GM19324 (cell line): ENCODE measurements around the gene RABGAP1L.
"Not testable (repeated sequence)": the region's sequence is repeated elsewhere in the genome, so short reads cannot be mapped to it uniquely, and the experiment has no call there.

Experiments used
- ATAC-seq: cut with Tn5 transposase; IDR thresholded peaks from one replicate; pipeline ENCODE4 v1.9.1; 2021; ENCODE audit warnings: mild to moderate bottlenecking, moderate library complexity; ENCODE audit not compliant: unreplicated experiment, low FRiP score

RABGAP1L gene

DNA sequence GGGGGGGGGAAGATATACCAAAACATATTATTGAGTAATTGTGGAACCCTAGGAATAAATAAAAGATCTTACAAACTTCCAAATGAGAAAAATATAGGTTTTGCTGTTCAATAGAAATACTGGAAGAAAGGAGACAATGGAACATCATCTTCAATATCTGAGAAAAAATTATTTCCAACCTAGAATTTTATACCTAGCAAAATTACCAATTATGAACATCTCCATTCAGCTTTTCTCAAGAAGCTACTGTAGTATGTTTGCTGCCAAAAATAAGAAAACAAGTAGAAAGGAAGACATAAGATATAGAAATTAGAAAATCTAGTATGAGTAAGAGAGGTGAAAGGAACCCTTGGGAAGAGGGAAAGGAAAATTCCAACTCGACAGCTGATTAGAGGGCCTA is 372.4 kb downstream of the RABGAP1L start:
- ATAC-seq = no peak

DNA sequence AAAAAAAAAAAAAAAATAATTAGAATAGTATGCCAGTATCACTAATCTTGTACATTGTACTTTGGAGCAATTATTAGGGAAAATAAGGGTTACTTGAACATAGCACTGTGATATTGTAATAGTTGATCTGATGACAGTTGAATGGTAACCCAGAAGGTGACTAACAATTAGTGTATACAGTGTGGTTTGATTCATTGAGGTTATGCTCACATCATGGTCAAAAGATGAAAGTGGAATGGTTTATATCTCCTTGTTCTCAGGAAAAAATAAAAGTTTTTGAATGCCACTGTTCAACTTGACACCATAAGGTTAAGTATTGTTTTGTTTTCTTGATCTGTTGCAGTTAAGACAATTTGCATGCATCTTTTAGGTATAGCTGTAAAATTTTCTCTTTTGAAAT is 375.5 kb downstream of the RABGAP1L start:
- ATAC-seq = no peak

DNA sequence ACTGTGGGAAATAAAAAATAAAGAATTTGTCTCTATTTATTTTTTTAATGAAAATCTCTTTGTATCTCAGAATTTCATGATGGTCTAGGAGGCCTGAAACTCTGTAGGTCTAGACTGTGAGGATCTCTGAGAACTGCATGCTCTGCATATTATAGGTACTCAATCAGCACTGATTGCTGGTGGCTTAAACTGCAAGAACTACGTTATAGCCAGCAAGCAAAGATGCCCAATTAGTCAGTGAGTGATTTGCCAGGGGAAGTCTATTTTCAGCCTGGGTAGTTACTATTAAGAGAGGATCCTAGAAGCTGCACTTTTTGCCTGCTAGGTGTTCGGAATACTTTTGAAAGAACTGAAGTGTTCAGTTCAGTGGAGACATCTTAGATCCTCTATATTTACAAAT is 375.9 kb downstream of the RABGAP1L start:
- ATAC-seq = no peak

DNA sequence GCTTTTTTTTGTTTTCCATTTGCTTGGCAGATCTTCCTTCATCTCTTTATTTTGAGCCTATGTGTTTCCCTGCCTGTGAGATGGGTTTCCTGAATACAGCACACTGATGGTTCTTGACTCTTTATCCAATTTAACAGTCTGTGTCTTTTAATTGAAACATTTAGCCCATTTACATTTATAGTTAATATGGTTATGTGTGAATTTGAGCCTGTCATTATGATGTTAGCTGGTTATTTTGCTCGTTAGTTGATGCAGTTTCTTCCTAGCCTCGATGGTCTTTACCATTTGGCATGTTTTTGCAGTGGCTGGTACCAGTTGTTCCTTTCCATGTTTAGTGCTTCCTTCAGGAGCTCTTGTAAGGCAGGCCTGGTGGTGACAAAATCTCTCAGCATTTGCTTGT is 384.1 kb downstream of the RABGAP1L start:
- not testable (repeated sequence) for ATAC-seq

DNA sequence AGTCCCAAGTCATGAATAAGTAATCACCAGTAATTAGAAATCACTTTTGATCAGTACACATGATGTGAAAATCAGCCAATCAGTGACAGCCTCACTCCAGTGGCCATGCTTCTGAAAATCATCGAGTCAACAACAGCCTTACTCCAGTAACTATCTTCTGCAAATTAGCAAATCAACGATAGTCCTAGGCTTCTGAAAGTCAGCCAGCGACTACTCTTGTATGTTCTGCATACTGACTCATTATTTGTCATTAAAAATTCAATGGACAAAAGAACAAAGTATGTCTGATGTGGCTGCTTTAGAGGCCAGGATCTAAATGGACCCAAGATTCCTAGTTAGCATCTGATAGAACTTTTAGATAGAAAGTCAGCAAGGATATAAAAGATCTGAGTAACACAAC is 391.0 kb downstream of the RABGAP1L start:
- ATAC-seq = no peak

DNA sequence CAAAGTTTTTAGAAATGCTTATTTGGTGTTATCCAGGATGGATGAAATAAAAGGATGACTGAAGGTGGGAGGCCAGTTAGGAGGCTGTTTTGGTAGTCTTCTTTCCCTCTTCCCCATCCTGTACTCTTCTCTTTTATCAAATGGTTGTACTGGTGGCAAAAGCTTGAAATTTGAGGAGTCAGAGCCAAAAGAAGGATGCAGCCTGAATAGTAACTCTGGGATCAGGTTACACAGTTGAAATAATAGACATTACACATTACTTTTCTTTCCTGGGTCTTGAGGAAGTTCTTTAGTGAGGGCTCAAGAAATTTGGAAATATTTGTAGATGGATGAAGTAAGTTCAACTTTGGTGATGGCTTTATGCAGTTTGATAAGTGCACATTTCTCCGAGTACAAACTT is 397.1 kb downstream of the RABGAP1L start:
- ATAC-seq = no peak

DNA sequence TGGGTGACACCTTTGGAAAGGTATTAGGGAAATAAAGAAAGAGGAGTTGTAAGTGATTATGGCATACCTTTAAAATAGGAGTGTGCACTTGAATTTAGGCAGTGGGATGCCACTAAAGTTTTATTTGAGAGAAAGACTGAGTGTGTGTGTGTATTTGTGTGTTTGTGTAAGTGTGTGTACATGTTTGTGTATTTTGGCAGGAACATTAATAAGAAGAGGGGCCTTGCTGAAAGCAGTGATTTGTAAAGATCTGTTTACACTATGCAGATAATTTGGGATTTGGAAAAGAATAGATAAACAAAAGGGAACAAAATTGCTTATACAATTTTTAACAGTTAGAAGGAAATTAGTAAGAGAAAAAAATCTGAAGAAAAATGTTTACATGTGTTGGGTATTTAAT is 409.2 kb downstream of the RABGAP1L start:
- no peak for ATAC-seq

DNA sequence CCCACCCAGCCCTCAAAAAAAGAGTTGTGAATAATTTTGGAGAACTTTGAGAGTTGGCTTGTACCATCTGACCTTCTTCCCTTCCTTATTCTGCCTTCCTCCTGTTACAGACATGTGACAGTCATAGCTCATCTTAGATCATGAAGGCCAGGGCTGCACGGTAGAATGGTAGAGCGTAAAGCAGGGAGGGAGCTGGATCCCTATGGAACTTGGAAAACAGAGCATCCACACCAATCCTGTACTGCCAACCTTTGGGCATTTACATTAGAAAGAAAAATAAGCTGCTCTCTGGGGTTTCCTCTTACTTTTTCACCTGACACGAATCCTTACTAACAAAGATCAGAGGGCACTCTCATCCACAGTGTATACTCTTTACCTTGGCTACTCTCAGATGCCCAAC is 409.9 kb downstream of the RABGAP1L start:
- no peak for ATAC-seq

DNA sequence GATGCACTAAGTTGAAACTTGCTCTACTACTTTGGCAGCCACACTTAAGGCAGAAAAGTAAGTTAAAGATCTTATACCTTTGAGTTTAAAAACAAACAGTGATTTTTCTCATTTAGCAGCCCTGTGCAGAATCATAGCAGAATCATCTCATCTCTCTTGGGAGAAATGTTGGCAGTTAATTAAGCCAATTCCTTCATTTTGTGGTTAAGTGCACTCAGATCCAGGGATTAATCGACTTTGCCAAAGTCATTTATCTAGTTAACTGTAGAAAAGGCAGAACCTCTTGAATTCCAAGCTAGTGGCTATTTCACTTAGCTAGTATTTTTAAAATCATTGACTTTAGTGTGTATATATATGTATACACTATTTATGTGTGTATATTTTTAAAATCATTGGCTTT is 413.5 kb downstream of the RABGAP1L start:
- ATAC-seq = no peak

DNA sequence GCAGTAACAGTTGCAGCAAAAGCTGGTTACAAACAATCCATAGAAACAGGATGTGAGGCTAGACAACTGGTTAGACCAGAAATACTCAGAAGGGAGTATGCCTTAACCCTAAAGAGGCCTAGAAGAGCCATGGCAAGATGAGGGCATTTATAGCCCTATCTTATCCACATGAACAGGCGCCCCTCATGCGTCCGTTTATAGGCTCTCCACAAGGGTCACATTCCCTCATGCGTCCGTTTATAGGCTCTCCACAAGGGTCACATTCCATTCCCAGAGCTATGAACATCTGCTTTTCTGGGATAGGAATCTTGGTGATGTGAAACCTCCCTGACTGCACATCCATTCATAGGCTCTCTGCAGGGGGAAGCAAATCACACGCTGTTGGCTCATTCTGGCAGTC is 416.8 kb downstream of the RABGAP1L start:
- not testable (repeated sequence) for ATAC-seq

DNA sequence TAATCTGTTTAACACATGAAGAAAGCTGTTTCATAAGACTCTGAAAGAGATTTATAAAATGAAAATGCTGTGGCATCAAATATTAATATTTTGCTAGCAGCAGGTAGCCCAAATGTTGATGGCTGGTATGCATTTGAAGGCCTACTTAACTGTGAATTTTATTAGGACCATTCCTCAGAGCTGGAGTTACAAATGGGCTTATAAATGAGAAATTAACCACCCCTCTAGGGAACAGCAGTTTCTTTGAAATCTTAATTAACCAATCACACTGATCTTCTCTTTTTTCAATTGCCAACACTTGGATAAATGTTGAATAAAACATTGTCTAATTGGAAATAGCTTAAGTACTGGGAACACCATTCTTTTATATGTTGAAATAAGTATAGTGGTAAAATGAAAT is 418.4 kb downstream of the RABGAP1L start:
- no peak for ATAC-seq

DNA sequence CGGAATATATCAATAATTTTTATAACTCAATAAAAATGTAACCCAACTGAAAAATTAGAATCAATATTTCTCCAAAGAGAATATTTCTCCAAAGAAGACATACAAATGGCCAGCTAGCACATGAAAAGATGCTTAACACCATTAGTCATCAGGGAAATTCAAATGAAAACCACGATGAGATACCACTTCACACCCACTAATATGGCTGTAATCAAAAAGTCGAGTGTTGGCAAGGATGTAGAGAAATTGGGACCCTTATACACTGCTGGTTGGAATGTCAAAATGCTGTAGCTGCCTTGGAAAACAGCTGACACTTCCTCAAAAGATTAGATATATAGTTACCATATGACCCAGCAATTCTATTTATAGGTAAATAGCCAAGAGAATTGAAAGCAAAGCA is 421.5 kb downstream of the RABGAP1L start:
- no peak for ATAC-seq

DNA sequence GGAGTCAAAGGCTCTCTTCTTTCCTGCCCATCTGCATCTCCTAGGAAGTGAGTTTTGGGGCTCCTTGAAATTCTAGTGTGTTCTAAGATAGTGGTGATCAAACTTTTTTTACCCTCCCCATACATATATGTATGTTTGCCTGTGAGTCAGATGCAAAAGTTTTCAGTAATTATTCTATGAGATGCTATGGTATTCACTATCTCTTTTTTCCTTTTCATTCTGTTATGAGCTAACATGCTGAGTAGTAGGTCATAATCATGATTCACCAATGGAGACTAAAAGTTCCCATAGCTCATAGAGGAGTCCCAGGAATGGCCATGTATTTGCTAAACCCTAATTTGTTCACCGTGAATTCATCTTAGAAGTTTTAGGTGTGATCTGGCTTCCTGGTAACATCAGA is 424.0 kb downstream of the RABGAP1L start:
- ATAC-seq = no peak

DNA sequence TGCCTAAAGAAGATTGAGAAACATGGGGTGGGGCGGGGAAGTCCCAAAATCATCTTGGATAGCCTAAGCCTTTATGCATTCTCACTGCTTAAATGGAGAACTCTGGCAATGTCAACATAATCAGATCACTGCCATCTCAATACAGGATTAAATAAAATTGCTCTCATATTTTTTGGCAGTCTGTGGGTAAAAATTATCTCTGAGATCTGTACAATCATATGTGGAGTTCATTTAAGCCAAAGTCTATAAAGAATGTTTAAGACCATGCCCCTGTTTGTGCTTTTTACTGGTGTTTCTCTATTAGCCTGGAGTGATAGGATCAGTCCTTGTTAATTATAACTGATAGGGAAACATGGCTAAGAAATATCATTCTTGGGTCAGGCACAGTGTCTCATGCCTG is 424.8 kb downstream of the RABGAP1L start:
- no peak for ATAC-seq

DNA sequence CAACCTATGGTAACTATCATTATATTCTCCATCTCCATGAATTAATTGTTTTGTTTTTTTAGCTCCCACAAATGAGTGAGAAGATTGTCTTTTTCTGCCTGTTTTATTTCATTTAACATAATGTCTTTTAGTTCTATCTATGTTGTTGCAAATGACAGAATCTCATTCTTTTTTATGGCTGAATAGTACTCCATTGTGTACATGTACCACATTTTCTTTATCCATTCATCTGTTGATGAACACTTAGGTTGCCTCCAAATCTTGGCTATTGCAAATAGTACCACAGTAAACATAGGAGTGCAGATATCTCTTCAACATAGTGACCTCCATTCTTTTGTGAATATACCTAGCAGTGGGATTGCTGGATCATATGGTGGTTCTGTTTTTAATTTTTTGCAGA is 429.3 kb downstream of the RABGAP1L start:
- not testable (repeated sequence) for ATAC-seq

DNA sequence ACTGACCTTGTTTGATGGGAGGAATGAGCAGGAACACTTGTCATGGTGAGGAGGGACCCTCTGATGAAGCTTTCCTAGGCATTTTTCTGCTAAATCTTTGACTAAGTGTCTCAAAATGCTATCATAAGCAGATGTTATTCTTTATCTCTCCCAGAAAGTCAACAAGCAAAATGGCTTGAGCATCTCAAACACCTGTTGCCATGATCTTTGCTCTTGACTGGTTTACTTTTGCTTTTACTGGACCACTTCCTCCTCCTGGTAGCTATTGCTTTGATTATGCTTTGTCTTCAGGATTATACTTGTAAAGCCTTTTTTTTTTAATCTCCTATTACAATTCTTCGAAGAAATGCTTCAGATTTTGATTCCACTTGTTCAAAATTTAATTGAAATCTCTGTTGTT is 445.9 kb downstream of the RABGAP1L start:
- ATAC-seq = no peak

DNA sequence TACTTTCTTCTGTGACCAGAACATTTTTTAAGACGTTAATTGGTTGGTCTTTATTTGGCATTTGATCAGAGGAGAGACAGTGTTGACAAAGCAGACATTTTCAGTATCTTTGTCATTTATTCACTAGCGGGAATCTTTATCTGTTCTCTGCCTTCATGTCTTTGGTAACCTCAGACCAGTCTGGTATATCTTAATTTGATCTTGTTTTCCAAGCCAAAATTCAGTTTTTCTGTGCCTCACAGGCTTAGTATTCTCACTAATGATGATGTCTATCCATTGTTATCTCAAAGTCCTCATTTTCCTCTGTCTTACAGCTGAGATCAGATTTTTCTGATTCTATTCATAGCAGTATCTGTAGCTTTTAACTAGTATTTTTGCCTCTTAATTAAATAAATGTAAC is 447.2 kb downstream of the RABGAP1L start:
- no peak for ATAC-seq

DNA sequence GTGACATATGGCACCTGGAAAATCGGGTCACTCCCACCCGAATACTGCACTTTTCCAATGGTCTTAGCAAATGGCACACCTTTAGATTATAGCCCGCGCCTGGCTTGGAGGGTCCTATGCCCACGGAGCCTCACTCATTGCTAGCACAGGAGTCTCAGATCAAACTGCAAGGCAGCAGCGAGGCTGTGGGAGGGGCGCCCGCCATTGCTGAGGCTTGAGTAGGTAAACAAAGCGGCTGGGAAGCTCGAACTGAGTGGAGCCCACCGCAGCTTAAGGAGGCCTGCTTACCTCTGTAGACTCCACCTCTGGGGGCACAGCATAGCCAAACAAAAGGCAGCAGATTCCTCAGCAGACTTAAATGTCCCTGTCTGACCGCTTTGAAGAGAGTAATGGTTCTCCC is 458.6 kb downstream of the RABGAP1L start:
- ATAC-seq = not testable (repeated sequence)

DNA sequence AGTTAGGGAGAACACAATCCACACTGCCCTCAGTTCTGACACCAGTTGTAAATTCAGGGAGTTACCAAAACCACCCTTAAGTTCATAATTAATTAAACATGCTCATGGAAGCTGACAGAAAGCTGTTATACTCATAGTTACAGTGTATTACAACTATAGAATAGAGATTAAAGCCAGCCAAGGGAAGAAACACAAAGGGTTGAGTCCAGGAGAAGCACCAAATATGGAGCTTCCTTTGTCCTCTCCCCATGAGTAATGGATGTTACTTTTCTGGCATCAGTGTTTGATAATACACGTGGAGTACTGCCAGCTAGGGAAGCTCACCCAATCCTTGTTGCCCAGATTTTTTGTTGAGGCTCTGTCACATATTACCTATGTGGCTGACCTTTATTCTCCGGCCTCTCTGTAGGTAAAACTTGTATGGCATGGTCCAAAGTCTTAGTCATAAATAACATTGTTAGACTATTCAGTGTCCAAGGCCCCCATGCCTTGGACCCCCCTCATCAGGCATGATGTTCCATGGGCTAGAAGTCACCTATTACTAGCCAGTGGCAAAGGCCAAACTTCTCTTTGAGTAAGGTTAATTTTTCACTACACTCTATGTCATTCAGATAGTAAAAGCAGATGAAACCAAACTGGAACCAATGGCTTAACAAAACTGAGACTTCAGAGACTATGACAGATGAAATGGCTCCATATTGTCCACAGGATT is 464.2 kb downstream of the RABGAP1L start:
- no peak for ATAC-seq

DNA sequence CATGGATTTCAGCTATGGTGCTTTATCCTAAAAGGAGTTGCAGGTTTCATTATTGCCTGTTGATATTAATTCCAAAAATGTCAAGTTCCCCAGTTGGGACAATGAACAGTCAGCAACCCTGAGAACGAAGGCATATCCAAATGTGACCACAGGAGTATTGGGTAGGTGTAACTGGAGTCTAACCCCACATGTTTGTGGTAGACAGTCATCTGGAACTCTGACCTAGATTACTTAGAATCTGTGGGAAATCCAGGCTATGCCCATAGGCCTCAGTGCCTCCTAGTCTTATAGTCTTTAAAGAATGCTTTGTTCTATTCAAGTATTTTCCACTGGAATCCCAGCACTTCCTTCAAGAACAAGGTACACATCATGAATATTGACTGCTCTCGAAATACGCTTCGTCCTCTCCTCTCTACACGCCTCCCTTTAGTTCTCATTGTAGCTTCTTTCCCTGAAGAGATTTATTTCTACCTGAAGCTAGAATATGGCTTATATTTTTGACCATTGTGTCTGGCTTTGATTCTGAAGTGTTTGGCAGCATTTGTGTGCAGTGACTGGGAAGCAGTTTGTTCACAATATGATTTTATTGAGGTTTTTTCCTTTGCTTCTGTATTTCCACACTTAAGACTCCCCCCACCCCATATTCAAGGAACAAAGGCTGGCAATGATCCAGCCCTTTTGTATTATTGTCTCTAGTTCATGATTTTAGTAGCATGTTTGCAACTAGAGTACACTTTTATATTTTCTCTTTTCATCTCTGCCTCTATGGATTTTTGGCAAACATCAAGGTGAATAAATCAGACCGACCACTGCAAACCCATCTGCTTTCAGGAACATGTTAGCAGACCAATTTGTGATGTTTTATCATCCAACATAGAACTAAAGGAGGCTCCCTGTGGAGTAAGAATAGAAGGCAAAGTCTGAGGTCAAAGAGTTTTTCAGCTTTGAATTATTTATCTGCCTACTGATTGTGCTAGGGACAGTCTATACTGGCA is 467.0 kb downstream of the RABGAP1L start:
- no peak for ATAC-seq

DNA sequence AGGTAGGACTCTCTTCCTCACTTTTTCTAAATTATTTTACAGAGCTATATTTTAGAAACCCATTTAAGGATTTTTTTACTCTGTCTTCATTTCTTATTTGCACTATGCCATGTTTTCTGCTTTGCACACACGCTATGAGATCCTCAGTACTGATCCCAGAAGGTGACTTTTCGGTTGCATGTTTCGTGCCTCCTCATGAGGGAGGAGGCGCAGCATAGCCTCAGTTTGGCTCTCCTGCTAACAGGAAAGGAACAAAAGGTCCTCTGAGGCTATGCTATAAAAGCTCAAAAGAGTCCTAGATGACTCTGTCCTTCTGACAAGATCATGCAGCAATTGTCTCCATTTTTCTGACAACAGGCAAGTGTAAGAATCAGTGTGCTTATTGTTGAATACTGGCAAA is 478.2 kb downstream of the RABGAP1L start:
- no peak for ATAC-seq

DNA sequence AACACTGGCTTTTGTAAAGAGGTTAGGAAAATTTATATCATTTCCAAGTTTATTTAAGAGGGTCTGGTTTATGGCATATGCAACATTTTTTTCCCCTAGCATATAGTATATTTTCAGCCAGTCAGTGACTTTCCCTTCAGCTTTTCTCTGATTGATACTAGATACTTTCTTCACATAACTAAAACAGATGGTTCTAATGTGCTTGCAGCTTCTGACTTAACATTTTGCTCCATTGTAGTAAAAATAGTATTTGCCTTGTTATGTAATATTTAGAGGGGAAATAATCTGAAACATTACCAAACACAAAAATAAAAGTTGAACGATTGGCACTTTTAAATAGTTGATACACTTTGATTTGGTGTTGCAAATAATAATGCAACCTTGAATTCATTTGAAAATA is 480.1 kb downstream of the RABGAP1L start:
- ATAC-seq = no peak
